HCT116 (cell line): ENCODE data around the gene SMIM23. TPM values are rescaled to one million over a fixed set of nuclear protein-coding genes. Genes with fewer than 3 reads are reported as not detected.
"Not testable (repeated sequence)": the region's sequence is repeated elsewhere in the genome, so short reads cannot be mapped to it uniquely, and the experiment has no call there.

ENCODE experiments used
- ATAC-seq: fragments of 200-7000 bp; cut with Tn5 transposase; 2 replicates; pipeline ENCODE4 v1.9.1; 2020; ENCODE audit warnings: mild to moderate bottlenecking, moderate library complexity
- BruUV-seq: library from RNA; stranded (reverse); fragments of 400-500 nt; replicated peaks from 2 replicates; lab custom pipeline; 2021; lab: Mats Ljungman, UMichigan
- CTCF ChIA-PET: fragments of 300-600 bp; sonication (Branson Sonifier 250); formaldehyde crosslinking; loops from one replicate; lab custom pipeline; 2021; ENCODE audit warnings: antibody characterized with exemption; lab: Charles Lee
- POLR2A ChIA-PET: fragments of 300-600, 350-600 bp; sonication (Branson Sonifier 250); formaldehyde crosslinking; loops from one replicate; lab custom pipeline; 2021; ENCODE audit warnings: antibody characterized with exemption; lab: Charles Lee
- RAD21 ChIA-PET, 2 experiments: fragments of 300-600 bp; sonication (Branson Sonifier 250); formaldehyde crosslinking; loops; one replicate each; lab custom pipeline; 2023; ENCODE audit warnings: low total read pairs in 2 of 2; ENCODE audit not compliant: uncharacterized antibody in 2 of 2, unreplicated experiment in 2 of 2, low non-redundant PET in 1 of 2; lab: Charles Lee
- DNase-seq: peaks from one replicate; pipeline ENCODE4 v3.0.0-alpha.2; 2010; ENCODE audit warnings: low read depth, low spot score
- H2AFZ ChIP-seq: fragments of 200-600 bp; shearing (Covaris generic), sonication (generic); 2 replicates; pipeline ENCODE4 v1.6.1; 2017; ENCODE audit warnings: low read depth, mixed run types, mixed read lengths, antibody characterized with exemption, low read length; ENCODE audit not compliant: poor library complexity, severe bottlenecking
- H3K27ac ChIP-seq: 2 replicates; pipeline ENCODE4 v1.5.1; 2012; ENCODE audit warnings: low read depth, low read length
- H3K27me3 ChIP-seq: fragments of 200-600 bp; sonication (generic); 2 replicates; pipeline ENCODE4 v1.6.1; 2016; ENCODE audit warnings: mixed run types, low read length, mixed read lengths; ENCODE audit not compliant: insufficient read depth
- H3K36me3 ChIP-seq, 2 experiments: fragments of 200-500 bp in 1 of 2; fragments of 200-600 bp in 1 of 2; sonication (Bioruptor generic) in 1 of 2; sonication (generic) in 1 of 2; 2 replicates each; pipeline versions ENCODE4 v1.5.1 to v1.6.1; 2014 to 2016; ENCODE audit warnings: low read length in 2 of 2, inconsistent platforms in 1 of 2, mixed read lengths in 1 of 2, mixed run types in 1 of 2; ENCODE audit not compliant: insufficient read depth in 2 of 2, control insufficient read depth in 1 of 2
- H3K4me1 ChIP-seq, 2 experiments: fragments of 200-600 bp in 1 of 2; sonication (generic) in 1 of 2; 2 replicates each; pipeline versions ENCODE4 v1.5.1 to v1.6.1; 2012 to 2017; ENCODE audit warnings: low read length in 2 of 2, inconsistent platforms in 1 of 2, mild to moderate bottlenecking in 1 of 2, mixed read lengths in 1 of 2, mixed run types in 1 of 2, moderate library complexity in 1 of 2; ENCODE audit not compliant: insufficient read depth in 2 of 2, control insufficient read depth in 1 of 2
- H3K4me2 ChIP-seq: fragments of 200-600 bp; sonication (generic); 2 replicates; pipeline ENCODE4 v1.6.1; 2017; ENCODE audit warnings: mixed run types, low read length, mixed read lengths
- H3K4me3 ChIP-seq, 2 experiments: fragments of 200-600 bp in 1 of 2; sonication (generic) in 1 of 2; replicated peaks in 1 of 2; 2 replicates each; pipeline ENCODE4 v1.5.1; 2011 to 2016; ENCODE audit warnings: low read length in 2 of 2, control low read depth in 1 of 2, low read depth in 1 of 2, mild to moderate bottlenecking in 1 of 2, mixed read lengths in 1 of 2, mixed run types in 1 of 2
- H3K79me2 ChIP-seq: fragments of 200-600 bp; sonication (generic); 2 replicates; pipeline ENCODE4 v1.6.1; 2017; ENCODE audit warnings: mild to moderate bottlenecking, mixed run types, low read length, moderate library complexity, mixed read lengths; ENCODE audit not compliant: insufficient read depth
- H3K9ac ChIP-seq: fragments of 200-600 bp; sonication (generic); 2 replicates; pipeline ENCODE4 v1.6.1; 2016; ENCODE audit warnings: low read length, mixed read lengths
- H3K9me2 ChIP-seq: fragments of 200-600 bp; sonication (generic), shearing (Covaris generic); 2 replicates; pipeline ENCODE4 v1.6.1; 2017; ENCODE audit warnings: mixed run types, mild to moderate bottlenecking, moderate library complexity; ENCODE audit not compliant: insufficient read depth
- H3K9me3 ChIP-seq, 2 experiments: fragments of 200-500 bp in 1 of 2; fragments of 200-600 bp in 1 of 2; sonication (Bioruptor generic) in 1 of 2; sonication (generic) in 1 of 2; 2 replicates each; pipeline ENCODE4 v1.6.1; 2014 to 2017; ENCODE audit warnings: low read length in 2 of 2, mixed read lengths in 2 of 2, inconsistent platforms in 1 of 2, low read depth in 1 of 2, mild to moderate bottlenecking in 1 of 2, mixed run types in 1 of 2, moderate library complexity in 1 of 2; ENCODE audit not compliant: control insufficient read depth in 1 of 2, insufficient read depth in 1 of 2
- H4K20me1 ChIP-seq: fragments of 200-600 bp; sonication (generic), shearing (Covaris generic); 2 replicates; pipeline ENCODE4 v1.6.1; 2017; ENCODE audit warnings: mixed run types, mild to moderate bottlenecking, moderate library complexity; ENCODE audit not compliant: insufficient read depth
- CBX3 ChIP-seq: IDR thresholded peaks from 2 replicates; pipeline ENCODE4 v1.6.1; 2012; ENCODE audit warnings: low read depth
- ELF1 ChIP-seq: IDR thresholded peaks from 2 replicates; pipeline ENCODE4 v1.6.1; 2012; ENCODE audit warnings: low read depth, borderline replicate concordance
- EZH2phosphoT487 ChIP-seq: fragments of 200-600 bp; IDR thresholded peaks from 2 replicates; pipeline ENCODE4 v1.6.1; 2018; ENCODE audit warnings: antibody characterized with exemption, borderline replicate concordance
- FOSL1 ChIP-seq: IDR thresholded peaks from 2 replicates; pipeline ENCODE4 v1.6.1; 2012; ENCODE audit warnings: low read depth
- JUND ChIP-seq: IDR thresholded peaks from 2 replicates; pipeline ENCODE4 v1.6.1; 2012
- POLR2AphosphoS5 ChIP-seq: IDR thresholded peaks from 2 replicates; pipeline ENCODE4 v1.6.1; 2011; ENCODE audit warnings: mild to moderate bottlenecking, low read depth, low read length, moderate library complexity
- RAD21 ChIP-seq: IDR thresholded peaks from 2 replicates; pipeline ENCODE4 v1.6.1; 2012; ENCODE audit warnings: low read depth, mild to moderate bottlenecking
- SIN3A ChIP-seq: IDR thresholded peaks from 2 replicates; pipeline ENCODE4 v1.6.1; 2012; ENCODE audit warnings: low read depth
- SP1 ChIP-seq: IDR thresholded peaks from 2 replicates; pipeline ENCODE4 v1.6.1; 2012; ENCODE audit warnings: low read depth
- YY1 ChIP-seq: IDR thresholded peaks from 2 replicates; pipeline ENCODE4 v1.6.1; 2011; ENCODE audit warnings: low read length, low read depth, moderate library complexity, mild to moderate bottlenecking; ENCODE audit not compliant: insufficient replicate concordance; ENCODE audit errors: extremely low read depth
- ZFX ChIP-seq: fragments of 450-650 bp; IDR thresholded peaks from 2 replicates; pipeline ENCODE4 v1.6.1; 2017
- ZNF274 ChIP-seq: fragments of 200-500 bp; sonication (Bioruptor generic); IDR thresholded peaks from 2 replicates; pipeline ENCODE4 v1.6.1; 2014; ENCODE audit warnings: mild to moderate bottlenecking, low read depth, low read length, inconsistent platforms
- intact Hi-C: fragments of 100-400 bp; cut with micrococcal nuclease; formaldehyde crosslinking; loops from 2 replicates; pipeline ENCODE4 v1.10.0; 2022
- total RNA-seq: library from RNA; stranded (reverse); gene quantifications from one replicate; pipeline ENCODE4 v1.2.1, GENCODE V29; 2021; ENCODE audit not compliant: unreplicated experiment
- TF ChIP-seq, protein P1 (sequence below): IDR thresholded peaks from 2 replicates; pipeline ENCODE4 v1.6.1; 2012; ENCODE audit warnings: low read depth

Gene SMIM23
- total RNA-seq, 1 experiment from 2014 or later: not detected

DNA sequence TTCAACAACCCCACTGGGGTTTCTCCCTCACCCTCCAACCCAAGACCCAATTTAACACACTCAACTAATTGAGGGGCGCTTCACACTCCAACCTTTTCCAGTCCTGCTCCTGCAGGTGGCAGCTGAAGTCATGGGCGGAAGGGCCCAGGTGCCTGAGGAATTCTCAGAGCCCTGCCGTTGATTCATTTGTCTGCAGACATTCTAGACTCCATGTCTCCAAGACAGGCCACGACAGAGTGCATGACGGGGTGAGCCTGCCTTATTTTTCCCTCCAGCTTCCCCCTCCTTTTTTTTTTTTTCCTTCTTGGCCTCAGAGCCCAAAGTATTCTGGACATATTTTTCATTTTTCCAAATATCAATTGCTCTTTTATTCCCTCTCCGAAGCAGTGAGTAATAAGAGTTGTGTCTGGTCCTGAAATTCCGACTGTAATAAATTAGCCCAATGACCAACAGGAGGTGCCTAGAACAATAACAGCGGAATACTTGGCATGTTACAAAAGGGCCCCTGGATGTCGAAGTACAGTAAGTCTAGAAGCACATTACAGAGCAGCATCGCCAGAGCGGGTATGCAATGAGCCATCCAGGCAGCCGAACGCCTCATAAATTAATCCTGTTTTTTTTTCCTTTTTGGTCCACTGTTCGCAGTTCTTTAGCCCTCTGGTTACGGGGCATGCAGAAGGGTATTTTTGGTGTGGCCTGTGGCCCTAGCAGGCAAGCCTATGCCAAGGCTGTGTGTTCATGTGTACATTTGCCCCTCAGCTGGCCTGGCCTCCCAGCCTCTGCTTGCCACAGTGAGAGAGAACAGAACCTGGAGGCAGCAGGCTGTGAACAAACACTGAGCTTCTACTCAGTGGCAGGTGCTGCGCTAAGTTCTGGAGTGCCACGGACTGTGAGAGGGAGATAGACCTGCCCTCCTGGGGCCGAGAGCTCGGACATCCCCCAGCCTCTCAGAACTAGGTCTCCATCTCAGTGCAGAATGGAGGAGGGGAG lies 8.6 kb upstream of the SMIM23 start (continued):
- TF ChIP-seq, protein P1, sequence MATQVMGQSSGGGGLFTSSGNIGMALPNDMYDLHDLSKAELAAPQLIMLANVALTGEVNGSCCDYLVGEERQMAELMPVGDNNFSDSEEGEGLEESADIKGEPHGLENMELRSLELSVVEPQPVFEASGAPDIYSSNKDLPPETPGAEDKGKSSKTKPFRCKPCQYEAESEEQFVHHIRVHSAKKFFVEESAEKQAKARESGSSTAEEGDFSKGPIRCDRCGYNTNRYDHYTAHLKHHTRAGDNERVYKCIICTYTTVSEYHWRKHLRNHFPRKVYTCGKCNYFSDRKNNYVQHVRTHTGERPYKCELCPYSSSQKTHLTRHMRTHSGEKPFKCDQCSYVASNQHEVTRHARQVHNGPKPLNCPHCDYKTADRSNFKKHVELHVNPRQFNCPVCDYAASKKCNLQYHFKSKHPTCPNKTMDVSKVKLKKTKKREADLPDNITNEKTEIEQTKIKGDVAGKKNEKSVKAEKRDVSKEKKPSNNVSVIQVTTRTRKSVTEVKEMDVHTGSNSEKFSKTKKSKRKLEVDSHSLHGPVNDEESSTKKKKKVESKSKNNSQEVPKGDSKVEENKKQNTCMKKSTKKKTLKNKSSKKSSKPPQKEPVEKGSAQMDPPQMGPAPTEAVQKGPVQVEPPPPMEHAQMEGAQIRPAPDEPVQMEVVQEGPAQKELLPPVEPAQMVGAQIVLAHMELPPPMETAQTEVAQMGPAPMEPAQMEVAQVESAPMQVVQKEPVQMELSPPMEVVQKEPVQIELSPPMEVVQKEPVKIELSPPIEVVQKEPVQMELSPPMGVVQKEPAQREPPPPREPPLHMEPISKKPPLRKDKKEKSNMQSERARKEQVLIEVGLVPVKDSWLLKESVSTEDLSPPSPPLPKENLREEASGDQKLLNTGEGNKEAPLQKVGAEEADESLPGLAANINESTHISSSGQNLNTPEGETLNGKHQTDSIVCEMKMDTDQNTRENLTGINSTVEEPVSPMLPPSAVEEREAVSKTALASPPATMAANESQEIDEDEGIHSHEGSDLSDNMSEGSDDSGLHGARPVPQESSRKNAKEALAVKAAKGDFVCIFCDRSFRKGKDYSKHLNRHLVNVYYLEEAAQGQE: no peak
- TF ChIP-seq ZFX (no peak), FOSL1 (no peak), CBX3 (no peak), JUND (no peak), ELF1 (no peak), SP1 (no peak), EZH2phosphoT487 (no peak), POLR2AphosphoS5 (no peak), RAD21 (no peak), YY1 (no peak), SIN3A (no peak), ZNF274 (no peak)

DNA sequence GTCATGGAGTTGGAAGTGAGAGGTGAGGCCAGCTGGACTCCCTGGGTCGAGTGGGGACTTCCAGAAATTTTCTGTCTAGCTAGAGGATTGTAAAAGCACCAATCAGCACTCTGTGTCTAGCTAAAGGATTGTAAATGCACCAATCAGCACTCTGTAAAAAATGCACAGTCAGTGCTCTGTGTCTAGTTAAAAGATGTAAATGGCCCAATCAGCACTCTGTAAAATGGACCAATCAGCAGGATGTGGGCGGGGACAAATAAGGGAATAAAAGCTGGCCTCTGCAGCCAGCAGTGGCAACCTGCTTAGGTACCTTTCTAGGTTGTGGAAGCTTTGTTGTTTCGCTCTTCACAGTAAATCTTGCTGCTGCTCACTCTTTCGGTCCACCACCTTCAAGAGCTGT lies 3.9 kb upstream of the SMIM23 start:
- H4K20me1 ChIP-seq, POLR2A ChIA-PET, H3K79me2 ChIP-seq, H3K9ac ChIP-seq, H3K27me3 ChIP-seq, ATAC-seq, DNase-seq, BruUV-seq, H3K9me2 ChIP-seq, H3K4me1 ChIP-seq, H3K4me3 ChIP-seq, intact Hi-C loops, H3K36me3 ChIP-seq, H2AFZ ChIP-seq, H3K4me2 ChIP-seq, H3K27ac ChIP-seq, RAD21 ChIA-PET, CTCF ChIA-PET, H3K9me3 ChIP-seq: not testable (repeated sequence)
